SK-N-MC (cell line): Measurements from ENCODE around the gene GNG12.
A peak's percentile ranks its signal among the peaks of the same experiment; 100 is the strongest.

Experiments
- DNase-seq: peaks from one replicate; pipeline ENCODE4 v3.0.0-alpha.2; 2011; ENCODE audit warnings: low read depth, low spot score
- H3K27ac ChIP-seq: fragments of 200-600 bp; sonication (generic); 2 replicates; pipeline ENCODE4 v1.5.1; 2016; ENCODE audit warnings: mixed run types
- H3K36me3 ChIP-seq: fragments of 200-600 bp; sonication (generic); 2 replicates; pipeline ENCODE4 v1.6.1; 2017; ENCODE audit warnings: antibody characterized with exemption, low read length, mixed read lengths; ENCODE audit not compliant: insufficient read depth
- H3K4me3 ChIP-seq: fragments of 200-600 bp; sonication (generic); 2 replicates; pipeline ENCODE4 v1.5.1; 2016
- H3K9ac ChIP-seq: fragments of 200-600 bp; sonication (generic); 2 replicates; pipeline ENCODE4 v1.8.0; 2017; ENCODE audit warnings: mixed run types, mixed read lengths; ENCODE audit not compliant: insufficient read length
- H3K9me3 ChIP-seq: fragments of 200-600 bp; sonication (generic); 2 replicates; pipeline ENCODE4 v1.6.1; 2017; ENCODE audit warnings: low read depth, mild to moderate bottlenecking, antibody characterized with exemption, low read length, moderate library complexity, mixed read lengths
- EZH2 ChIP-seq: fragments of 200-600 bp; sonication (generic); IDR thresholded peaks from one replicate; pipeline ENCODE4 v1.6.1; 2017; ENCODE audit warnings: antibody characterized with exemption
- FOXP2 ChIP-seq: optimal IDR thresholded peaks from 2 replicates; pipeline ENCODE3; 2011; ENCODE audit warnings: mild to moderate bottlenecking, moderate library complexity; ENCODE audit not compliant: insufficient read depth; ENCODE audit errors: extremely low read length, control extremely low read depth
- POLR2AphosphoS5 ChIP-seq: IDR thresholded peaks from 2 replicates; pipeline ENCODE4 v1.6.1; 2012; ENCODE audit warnings: mild to moderate bottlenecking, low read depth, low read length, borderline replicate concordance

Gene GNG12

DNA sequence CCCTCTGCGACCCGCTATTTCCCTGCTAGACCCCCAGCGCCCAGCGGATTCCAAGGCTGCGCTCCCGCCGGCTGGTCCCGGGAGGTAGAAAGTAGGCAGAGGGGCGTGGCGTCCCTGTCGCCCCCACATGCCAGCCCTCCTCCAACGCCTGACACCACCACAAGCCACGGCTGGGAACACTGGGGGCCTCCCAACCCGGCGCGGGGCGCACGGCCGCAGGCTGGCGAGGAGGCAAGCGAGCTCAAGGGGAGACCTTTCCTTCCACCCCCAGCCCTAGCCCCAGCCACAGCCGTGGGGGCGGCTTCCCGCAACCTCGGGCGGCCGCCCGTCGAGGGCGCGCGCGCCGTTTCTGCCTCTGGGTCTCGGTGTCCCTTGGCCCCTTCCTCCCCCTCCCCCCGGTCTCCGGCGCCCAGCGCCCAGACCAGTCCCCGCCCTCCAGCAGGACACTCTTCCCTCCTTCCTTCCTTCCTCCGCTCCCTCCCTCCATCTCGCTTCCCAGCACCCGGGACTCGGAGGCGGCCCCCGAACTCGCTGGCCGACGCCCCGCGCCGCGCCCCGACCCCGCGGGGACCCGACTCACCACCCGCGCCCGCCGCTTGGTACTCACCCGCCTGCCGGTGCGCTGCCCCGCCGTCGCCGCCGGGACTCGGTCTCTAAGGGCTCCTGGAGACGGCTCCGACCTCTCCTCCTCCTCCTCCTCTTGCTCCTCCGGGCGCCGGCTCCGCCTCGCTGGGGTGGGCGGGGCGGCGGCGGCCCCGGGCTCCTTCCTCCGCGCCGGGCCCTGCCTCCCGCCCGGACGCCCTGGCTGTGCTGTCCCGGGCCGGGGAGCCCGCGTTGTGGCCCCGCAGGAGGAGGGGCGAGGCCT lies at the start of gene GNG12:
Gene GNG12, minus strand, starts transcription at position 731 of the 865 bp plus-strand sequence. CDS start 125,781 bp downstream, outside the sequence.
- H3K9me3 ChIP-seq, result no peaks in the 10 kb centered on the region
- peak; percentile 58 for TF ChIP-seq EZH2
- TF ChIP-seq FOXP2, result no peak
- TF ChIP-seq POLR2AphosphoS5, result no peak
- H3K4me3 ChIP-seq, result peak within 1 kb of the TSS; percentile 77
- no peak for DNase-seq
- H3K9ac ChIP-seq, result no peak within 1 kb of the TSS
- no peak within 1 kb of the TSS for H3K27ac ChIP-seq
- H3K36me3 ChIP-seq, result no peaks in the 10 kb centered on the region

DNA sequence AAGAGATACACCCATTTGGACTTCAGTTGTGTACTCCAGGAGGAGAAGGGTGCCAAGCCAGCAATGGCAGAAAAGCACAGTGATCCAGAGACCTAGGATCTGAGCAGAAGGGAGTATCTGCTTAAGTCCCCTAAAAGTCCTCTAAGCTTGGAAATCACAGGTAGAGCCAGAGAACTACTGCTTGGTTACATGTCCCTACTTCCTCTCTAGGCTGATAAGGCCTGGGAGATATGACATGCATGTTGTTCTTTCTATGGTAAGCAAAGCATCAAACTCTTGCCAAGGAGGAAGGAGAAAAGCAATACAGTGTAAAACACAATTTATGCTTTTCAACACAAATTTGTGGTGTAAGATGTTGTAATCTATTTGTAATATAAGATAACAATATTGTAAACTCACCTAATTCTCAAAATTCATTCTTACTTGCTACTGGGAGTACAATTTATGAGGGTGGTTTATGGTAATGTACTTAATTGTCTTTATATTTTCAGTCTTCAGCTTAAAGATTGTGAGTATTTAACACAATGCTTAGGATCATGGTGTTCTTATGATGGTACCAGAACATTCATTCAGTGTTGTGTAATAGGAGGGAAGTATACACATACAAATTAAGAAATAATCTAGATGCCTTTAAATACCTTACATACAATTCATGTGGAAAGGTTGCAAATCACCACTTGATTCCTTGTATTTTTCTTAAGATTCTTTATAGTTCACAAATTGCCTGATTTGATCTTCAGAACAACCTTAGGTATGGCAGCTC lies 49.1 kb upstream of the GNG12 start:
- Histone ChIP-seq H3K27ac (no peak overlapping the region), H3K9me3 (no peaks in the 10 kb centered on the region), H3K9ac (no peak overlapping the region), H3K36me3 (no peaks in the 10 kb centered on the region), H3K4me3 (no peak overlapping the region)
- TF ChIP-seq FOXP2 (no peak), POLR2AphosphoS5 (no peak), EZH2 (no peak)
- no peak for DNase-seq

DNA sequence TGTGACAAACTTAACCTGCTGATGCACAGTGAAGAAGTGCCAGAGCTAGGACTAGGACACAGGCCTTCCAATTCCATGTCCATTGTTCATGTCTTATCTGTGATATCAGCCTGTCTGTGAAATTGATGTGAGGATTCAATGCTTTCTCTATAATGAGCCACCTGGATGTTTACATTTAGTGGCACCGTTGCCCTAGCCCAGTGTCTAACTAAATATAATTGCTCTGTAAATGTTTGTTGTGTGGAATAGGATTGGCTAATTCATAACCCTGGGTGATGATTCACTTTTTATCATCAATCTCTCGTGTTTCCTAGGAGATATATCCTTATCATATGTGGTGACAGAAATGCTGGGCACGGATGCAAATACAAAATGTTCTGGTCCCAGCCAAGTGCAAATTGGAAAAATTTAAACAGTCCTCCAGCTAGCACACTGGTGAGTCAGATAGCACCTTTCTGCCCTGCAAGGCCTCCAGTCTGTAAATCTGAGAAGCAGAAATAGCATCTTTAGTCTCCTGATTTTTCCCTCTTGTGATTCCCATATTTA lies 46.9 kb upstream of the GNG12 start:
- no peak overlapping the region for H3K27ac ChIP-seq
- no peaks in the 10 kb centered on the region for H3K9me3 ChIP-seq
- H3K9ac ChIP-seq, result no peak overlapping the region
- no peak for DNase-seq
- H3K36me3 ChIP-seq, result no peaks in the 10 kb centered on the region
- H3K4me3 ChIP-seq, result no peak overlapping the region
- TF ChIP-seq POLR2AphosphoS5 (no peak), EZH2 (no peak), FOXP2 (no peak)

DNA sequence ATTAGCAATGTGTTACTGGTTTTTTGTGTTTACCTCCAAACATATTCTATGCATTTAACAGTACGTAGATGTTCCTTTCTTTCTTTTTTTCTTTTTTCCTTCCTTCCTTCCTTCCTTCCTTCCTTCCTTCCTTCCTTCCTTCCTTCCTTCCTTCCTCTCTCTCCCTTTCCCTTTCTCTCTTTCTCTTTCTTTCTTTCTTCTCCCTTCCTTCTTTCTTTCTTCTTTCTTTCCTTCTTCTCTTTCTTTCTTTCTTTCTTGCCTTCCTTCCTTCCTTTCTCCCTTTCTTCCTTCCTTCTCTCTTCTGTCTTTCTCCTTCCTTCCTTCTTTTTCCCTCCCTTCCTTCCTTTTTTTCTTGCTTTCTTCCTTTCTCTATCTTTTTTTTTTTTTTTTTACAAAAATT lies 46.2 kb upstream of the GNG12 start:
- Histone ChIP-seq H3K9ac (no peak overlapping the region), H3K4me3 (no peak overlapping the region), H3K9me3 (no peaks in the 10 kb centered on the region), H3K36me3 (no peaks in the 10 kb centered on the region), H3K27ac (no peak overlapping the region)
- DNase-seq, result no peak
- TF ChIP-seq FOXP2, result no peak
- no peak for TF ChIP-seq POLR2AphosphoS5
- TF ChIP-seq EZH2, result no peak

DNA sequence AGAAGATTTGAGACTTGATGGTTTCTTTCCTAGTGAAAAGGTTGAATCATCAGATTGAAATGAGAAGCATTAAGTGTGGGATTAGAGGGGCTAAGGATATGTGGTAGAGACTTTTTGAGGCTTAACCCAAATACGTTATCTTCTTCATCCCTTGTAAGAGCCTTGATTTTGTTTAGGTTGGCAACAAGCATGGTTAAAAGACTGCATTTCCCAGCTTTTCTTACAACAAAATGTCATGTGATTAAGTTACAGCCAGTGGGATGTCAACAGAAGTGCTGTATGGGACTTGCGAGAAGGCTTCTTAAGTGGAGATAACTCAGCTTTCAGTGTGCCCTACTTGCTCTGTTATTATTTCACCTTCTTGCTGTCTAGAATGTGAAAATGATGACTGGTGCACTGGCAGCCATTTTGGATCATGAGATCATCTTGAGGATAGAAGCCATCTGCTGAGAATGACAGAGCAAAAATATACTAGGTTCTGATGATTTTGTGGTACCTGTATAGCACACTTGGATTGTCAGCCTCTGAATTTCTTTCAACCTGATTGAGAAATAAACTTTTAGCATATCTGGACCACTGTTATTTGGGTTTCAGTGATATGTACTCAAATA lies 41.3 kb upstream of the GNG12 start:
- no peak for TF ChIP-seq POLR2AphosphoS5
- no peak for TF ChIP-seq EZH2
- TF ChIP-seq FOXP2, result no peak
- Histone ChIP-seq H3K36me3 (no peaks in the 10 kb centered on the region), H3K4me3 (no peak overlapping the region), H3K9ac (no peak overlapping the region), H3K9me3 (no peaks in the 10 kb centered on the region), H3K27ac (no peak overlapping the region)
- no peak for DNase-seq

DNA sequence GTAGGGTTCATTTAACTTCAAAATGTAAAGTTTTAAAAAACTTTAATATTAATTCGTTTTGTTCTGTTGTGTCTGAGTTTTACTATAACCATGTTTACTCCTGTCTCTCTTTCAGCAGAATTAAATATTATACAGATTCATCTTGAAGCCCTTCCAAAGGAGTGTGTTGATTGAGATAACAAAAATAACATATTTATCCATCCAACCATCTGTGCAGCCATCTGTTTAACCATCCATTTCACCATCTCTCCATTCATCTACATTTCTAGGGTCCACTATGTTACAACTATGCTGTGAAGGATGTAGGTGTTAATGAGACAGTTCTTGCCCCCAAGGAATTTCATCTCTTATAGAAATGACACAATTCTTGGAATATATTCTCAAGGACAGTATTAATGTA lies 36.0 kb upstream of the GNG12 start:
- no peaks in the 10 kb centered on the region for H3K9me3 ChIP-seq

DNA sequence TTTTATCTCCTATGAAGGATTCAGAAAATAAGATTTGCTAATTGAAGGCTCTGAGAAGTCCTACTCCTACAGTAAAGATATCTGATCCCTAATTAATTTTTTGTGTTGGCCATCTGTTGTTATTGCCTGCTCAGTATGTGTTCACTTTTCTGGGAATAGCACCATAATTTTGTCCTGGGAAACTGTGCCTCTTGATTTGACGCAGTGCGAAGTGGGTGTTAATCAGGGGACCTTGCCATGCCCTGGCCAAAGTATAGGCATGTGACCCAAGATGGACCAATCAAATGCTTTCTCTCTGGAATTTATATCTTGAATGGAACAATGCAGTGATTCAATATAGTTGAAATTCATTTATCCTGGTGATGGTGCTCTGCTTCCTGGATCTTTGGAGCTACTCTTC lies 30.4 kb upstream of the GNG12 start:
- Histone ChIP-seq H3K36me3 (no peaks in the 10 kb centered on the region), H3K9ac (no peak overlapping the region), H3K4me3 (no peak overlapping the region), H3K27ac (no peak overlapping the region), H3K9me3 (no peaks in the 10 kb centered on the region)
- no peak for TF ChIP-seq FOXP2
- no peak for DNase-seq

More for the DNA sequence above, 36.0 kb upstream of the GNG12 start:
- Histone ChIP-seq H3K9ac (no peak overlapping the region), H3K27ac (no peak overlapping the region), H3K4me3 (no peak overlapping the region), H3K36me3 (no peaks in the 10 kb centered on the region)
- TF ChIP-seq EZH2, result no peak
- TF ChIP-seq POLR2AphosphoS5, result no peak
- no peak for TF ChIP-seq FOXP2
- no peak for DNase-seq

DNA sequence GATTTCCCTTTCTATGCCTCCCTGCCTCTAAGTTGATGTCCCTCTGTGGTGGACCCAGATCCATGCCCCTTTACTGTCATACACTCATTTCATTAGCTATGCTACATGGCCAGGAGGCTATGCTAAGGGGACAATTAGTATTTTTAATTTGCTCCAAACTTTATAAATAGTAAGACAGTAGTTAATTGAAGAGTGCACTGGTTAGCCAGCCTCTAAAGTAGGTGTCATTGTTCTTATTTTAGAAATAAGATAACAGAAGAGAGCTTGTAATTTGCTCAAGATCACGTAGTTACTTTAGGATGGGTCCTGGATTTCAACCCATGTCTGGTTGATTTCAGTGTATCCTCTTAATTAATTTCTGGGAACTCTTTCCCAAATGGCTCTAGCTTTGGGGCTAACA lies 29.4 kb upstream of the GNG12 start:
- Histone ChIP-seq H3K9ac (no peak overlapping the region), H3K4me3 (no peak overlapping the region), H3K9me3 (no peaks in the 10 kb centered on the region), H3K27ac (no peak overlapping the region), H3K36me3 (no peaks in the 10 kb centered on the region)
- TF ChIP-seq POLR2AphosphoS5, result no peak
- no peak for TF ChIP-seq EZH2
- TF ChIP-seq FOXP2, result no peak
- DNase-seq, result no peak
